GM18508 (cell line): ENCODE results near the gene POLR3H.

Source experiments
- ATAC-seq: cut with Tn5 transposase; IDR thresholded peaks from one replicate; pipeline ENCODE4 v1.9.1; 2021; ENCODE audit warnings: moderate number of reproducible peaks; ENCODE audit not compliant: insufficient read depth, unreplicated experiment

The POLR3H gene

DNA sequence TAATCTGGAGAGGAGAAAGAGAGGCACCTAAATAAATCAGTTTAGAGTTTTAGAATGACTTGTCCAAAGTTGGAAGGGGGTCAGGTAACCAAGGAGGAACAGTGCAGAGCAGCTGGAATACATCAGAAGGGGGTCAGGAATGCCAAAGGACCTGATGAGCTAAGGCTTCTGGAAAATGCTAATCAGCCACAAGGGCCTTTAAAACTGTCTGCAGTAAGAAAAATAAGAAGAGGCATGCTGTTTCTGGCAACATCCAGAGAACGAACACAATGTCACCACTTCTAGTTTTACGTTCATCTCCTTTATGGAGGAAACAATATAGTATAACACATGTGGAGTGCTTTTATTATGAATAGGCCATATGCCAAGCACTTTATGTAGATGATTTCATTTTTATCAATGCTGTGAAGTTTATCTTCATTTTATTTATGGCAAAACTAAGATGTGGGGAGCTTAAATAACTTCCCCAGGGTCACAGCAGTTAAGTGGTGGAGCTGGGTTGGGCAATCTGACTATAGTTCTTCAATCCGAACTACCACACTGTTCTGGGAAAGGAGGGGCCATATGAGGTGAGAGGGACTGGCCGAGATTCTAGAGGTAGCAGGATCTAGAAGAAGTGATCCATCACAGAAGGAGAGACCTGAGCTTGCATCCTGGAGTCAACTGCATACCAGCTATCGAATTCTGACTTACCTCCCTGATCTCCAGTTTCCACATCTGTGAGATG is 52.7 kb downstream of the POLR3H start:
- no peak for ATAC-seq

DNA sequence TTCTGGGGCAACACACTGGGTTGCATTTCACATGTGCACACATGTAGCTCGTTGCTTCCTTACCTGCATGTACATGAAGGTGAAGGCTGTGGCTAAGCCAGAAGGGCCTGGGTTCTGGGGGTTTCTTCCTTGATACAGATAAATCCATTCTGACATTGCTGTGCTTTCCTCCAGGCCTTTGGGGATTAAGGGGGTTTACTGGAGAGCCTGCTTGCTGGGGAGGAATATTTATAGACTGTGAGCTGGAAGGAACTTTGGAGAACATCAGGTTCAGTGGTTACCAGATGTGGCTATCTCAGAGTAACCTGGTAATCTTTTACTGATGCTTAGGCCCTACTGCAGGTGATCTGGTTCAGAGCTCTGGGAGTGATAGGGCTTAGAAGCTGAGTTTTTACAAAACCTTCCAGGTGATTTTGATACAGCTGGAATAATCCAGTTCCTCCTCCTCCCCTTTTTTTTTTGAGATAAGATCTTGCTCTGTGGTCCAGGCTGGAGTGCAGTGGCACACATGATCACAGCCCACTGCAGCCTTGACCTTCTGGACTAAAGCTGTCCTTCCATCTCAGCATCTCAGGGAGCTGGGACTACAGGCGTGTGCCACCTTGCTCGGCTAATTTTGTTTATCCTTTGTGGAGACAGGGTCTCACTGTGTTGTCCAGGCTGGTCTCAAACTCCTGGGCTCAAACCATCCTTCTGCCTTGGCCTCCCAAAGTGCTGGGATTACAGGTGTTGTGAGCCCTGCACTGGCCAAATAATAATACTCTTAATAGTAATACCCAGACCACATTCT is 55.5 kb downstream of the POLR3H start:
- no peak for ATAC-seq

DNA sequence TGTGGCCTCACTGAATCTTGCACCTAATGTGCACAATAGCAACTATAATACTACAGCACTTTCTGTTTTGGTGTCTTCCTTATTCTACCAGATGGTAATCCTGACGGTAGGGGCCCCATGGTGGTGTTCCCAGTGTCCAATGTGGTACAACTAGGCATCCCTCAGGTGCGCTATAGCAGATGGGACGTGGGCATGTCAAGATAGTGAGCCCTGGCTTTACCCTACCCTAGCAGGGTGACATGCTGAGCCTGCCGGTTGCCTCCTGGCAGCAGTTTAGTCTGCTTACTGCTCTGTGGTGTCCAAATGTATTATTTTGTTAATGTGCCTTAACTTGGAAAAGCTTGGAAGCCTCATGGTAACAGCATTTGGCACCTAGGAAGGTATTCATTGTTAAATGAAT is 56.2 kb downstream of the POLR3H start:
- ATAC-seq = no peak

DNA sequence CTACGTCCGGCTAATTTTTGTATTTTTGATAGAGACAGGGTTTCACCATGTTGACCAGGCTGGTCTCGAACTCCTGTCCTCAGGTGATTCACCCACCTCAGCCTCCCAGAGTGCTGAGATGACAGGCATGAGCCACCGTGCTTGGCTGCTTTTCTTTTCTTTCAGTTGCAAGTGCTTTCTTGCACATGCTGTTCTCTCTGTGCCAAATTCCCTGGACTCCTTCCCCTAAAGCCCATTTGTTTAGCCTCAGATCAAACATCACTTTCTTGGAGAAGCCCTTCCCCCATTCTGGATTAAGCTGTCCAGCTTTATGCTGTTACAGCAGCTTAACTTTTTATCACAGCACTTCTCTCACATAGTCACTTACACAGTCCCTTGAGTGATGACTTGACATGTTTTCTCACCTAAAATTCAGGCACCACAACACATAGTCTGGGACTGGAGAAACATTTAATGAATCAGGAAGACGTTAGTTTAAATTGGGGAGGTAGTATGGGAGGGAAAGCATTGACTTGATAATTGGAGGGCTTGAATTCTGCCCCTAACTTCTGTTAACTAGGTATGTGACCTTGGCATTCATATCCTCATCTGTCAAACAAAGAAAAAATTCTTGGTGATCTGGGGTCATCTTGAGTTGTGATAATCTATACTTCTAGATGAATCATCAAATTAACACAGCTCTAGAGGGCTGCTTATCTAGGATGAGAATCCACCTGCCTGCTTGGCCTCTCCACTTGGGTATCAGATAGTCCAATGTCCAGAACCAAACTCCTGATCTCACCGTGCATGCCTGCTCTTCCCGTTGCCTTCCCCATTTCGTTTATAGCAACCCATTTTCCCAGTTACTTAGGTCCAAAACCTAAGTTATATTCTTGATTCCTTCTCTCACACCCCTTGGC is 57.0 kb downstream of the POLR3H start:
- ATAC-seq = no peak

DNA sequence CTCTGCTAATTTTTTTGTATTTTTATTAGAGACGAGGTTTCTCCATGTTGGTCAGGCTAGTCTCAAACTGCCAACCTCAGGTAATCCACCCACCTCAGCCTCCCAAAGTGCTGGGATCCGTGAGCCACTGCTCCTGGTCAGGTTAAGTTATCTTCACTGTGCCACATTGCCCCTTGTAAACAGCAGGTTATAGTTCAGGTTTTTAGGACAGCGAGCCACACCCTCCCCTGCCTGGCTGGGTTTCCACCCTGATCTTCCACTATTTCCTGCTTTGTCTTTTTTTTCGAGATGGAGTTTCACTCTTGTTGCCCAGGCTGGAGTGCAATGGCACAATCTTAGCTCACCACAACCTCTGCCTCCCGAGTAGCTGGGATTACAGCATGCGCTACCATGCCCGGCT is 59.2 kb downstream of the POLR3H start:
- ATAC-seq = no peak

DNA sequence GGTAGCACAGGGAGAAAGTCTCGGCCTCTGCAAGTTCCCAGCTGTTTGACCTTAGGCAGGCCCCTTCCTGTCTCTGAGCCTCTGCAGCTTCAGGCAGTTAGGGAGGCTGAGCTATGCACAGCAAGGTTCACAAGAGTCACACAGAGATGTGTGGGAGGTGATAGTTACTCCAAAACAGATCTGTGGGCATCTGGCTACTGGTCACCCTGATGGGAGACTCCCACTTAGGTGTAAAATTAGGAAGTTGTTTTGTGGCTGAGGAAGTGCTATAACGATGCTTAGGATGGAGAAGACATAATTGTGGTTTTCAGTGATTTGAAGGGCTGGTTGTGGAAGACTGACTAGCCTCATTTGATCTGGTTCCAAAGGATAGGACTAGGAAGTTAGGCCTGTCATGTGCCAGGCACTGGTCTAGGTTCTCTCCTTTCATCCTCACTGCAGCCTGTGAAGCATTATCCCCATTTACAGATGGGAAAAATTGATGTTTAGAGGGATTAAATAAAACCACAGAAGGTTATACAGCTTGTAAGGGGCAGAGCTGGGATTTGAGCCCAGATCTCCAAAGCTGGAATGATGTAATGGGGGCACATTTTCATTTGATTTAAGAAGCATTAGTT is 61.8 kb downstream of the POLR3H start:
- no peak for ATAC-seq

DNA sequence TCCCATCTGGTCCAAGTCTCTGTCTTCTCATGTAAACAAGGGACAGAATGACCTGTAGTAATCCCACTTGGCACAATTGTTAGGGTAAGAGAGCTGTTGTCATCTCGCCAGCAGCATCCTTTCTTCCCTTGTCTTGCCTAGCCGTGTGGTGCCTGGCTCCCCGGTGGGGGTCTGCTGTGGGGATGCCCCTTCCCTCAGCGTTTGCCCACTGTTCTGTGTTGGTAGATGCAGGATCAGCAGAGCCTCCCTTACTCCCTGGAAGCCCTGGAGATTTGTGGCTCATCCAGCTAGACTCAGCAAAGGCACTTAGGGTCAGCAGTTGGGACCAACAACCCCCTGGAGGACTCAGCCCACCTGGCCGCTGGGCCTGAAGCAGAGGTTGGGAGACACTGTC is 62.3 kb downstream of the POLR3H start:
- no peak for ATAC-seq

DNA sequence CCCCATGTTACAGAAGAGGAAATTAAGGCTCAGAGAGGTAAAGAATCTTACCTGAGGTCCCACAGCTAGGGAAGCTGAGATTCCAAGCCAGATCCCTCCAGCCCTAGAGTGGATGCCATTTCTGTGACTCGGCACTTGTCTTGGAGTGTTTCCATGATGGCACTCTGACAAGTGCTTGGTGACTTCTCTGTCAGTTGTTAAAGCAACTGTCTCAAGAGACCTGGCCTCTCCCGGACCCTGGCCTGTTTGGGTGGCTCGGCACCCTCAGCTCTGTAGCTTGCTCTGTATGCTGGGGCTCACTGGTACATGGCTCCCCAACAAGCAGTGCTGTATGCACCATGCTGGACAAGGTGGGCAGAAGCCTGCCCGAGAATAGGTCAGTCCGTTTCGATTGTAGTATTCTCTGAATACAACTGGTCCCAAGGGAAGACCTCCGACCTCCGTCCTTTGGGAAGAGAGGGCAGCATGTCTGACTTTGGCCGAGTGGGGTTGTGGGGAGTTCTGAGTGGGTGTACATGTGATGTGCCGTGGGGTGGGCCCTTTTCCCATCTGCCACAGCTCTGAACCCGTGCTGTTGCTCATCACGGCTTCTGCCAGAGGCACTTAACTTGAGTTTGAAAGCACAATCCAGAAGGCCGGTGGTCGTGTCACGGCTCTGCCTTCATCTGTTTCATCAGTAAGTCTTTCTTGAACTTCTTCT is 63.0 kb downstream of the POLR3H start:
- no peak for ATAC-seq

DNA sequence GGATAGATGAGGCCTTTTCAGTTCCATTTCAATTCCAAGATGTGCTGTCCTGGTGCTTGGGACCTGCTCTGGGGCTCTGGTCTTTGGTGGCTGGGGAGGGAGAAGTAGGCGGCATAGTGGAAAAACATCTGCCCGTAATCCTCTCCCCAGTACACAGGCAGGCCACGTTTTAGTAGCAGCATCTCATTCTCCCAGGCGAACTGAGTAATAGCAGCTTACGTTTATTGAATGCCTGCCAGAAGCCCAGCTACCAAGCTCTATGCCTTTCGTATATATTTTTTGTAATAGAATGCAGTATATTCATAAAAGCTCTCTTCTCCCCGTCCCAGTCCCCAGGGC is 63.9 kb downstream of the POLR3H start:
- no peak for ATAC-seq

DNA sequence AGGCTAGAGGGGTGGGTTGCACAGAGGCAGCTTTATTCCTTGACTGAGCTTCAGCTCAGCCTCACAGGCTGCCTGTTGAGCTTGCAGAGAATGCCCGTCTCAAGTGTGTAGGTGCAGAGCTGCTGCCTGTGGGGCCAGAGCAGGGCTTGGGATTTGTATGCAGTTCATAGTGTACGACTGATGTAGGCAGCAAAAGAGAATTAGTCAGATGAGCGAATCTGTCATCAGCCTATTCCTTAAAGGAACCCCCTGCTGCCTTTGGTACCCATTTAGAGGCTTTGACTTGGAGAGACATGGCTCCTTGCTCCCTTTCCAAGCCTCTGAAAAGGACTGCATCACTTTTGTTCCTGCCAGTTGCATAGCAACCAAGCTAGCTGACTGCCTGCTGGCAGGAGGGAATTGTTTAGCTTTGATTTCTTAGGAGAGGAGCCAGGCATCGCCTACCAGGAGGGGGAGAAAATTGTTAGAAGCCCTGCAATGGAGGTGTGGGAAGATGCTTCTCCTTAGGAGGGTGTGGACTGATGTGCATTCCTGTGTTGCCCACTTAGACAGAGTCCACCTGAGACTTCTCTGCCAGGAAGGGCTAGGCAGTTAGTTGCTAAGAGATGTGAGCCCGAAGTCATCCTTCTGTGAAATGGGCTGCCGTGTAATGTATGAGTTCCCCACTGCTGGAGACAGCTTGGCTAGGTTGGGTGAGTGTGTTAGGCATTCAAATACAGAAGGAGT is 64.4 kb downstream of the POLR3H start:
- no peak for ATAC-seq

DNA sequence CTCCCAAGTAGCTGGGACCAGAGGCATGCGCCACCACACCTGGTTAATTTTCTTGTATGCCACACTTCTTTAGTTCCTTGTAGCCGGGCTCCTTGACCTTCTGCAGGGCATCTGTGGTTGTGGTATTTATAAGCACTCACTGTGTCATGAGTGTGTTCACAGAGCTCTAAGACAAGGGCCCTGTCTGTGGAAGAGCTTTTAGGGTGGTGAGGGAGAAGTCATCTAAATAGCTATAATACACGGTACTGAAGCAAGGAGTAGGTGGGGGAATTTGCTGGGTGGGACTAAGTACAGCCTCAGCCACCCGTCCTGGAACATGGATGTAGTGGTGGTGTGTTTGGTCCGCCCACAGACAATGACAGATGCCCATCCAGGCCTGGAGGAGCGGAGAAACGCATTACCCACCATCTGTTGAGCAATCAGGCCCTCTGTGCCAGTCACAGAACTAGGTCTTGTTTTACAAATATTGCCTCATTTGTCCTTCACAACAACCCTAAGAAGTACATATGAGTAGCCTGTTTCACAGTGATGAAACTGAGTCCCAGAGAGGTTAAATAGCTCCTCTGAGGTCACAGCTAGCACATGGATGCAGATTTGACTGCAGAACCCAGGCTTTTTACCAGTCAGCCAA is 65.3 kb downstream of the POLR3H start:
- ATAC-seq = no peak

DNA sequence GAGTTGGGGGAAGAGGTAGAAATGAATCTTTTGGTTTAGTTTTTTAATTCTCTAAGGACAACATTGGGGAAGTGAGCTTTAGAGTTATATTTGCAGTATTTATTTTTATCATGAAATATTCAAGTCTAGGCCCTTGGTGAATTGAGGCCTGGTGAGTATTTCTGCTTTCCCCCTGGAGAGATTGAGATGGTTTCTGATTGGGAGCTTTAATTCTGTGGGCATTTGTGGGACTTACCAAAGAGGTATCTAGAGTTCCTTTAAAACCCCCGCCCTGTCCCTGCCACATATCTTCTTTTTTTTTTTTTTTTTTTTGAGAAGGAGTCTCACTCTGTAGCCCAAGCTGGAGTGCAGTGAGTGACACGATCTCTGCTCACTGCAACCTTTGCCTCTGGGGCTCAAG is 65.8 kb downstream of the POLR3H start:
- ATAC-seq = no peak
